CD4-positive, alpha-beta T cell (primary cell): ENCODE results near the gene DAB2. TPM values are rescaled to one million over a fixed set of nuclear protein-coding genes. Genes with fewer than 3 reads are reported as not detected.
A peak's percentile ranks its signal among the peaks of the same experiment; 100 is the strongest.

Experiments used
- ATAC-seq: fragments of 200-7000 bp; cut with Tn5 transposase; one replicate; pipeline ENCODE4 v1.10.0; 2022; ENCODE audit warnings: mild to moderate bottlenecking; ENCODE audit not compliant: poor library complexity
- CTCF ChIA-PET: fragments of 350-600 bp; sonication (Branson Sonifier 250); formaldehyde crosslinking; loops from one replicate; lab custom pipeline; 2021; ENCODE audit warnings: antibody characterized with exemption, inconsistent platforms; lab: Charles Lee
- POLR2A ChIA-PET: fragments of 350-600 bp; sonication (Branson Sonifier 250); formaldehyde crosslinking; loops from one replicate; lab custom pipeline; 2021; ENCODE audit warnings: antibody characterized with exemption, inconsistent platforms; lab: Charles Lee
- DNase-seq, 14 experiments: peaks; one replicate each; pipeline ENCODE4 v3.0.0-alpha.2; 2013 to 2020; ENCODE audit warnings: mixed read lengths in 2 of 14
- H3K27ac ChIP-seq, 2 donors: one replicate each; pipeline versions ENCODE4 v1.5.1 to v1.7.0; 2013; ENCODE audit warnings: low read length in 2 of 2, low read depth in 1 of 2, mild to moderate bottlenecking in 1 of 2
- H3K27me3 ChIP-seq, 2 experiments: 1 replicate in 1 of 2; 2 replicates in 1 of 2; pipeline versions ENCODE4 v1.6.1 to v1.7.0; 2013; ENCODE audit warnings: low read length in 2 of 2, control low read depth in 1 of 2, mild to moderate bottlenecking in 1 of 2, moderate library complexity in 1 of 2; ENCODE audit not compliant: insufficient read depth in 2 of 2, control insufficient read depth in 1 of 2
- H3K36me3 ChIP-seq: one replicate; pipeline ENCODE4 v1.6.1; 2013; ENCODE audit warnings: low read length, control low read depth; ENCODE audit not compliant: insufficient read depth
- H3K4me1 ChIP-seq: one replicate; pipeline ENCODE4 v1.6.1; 2013; ENCODE audit warnings: low read length, control low read depth; ENCODE audit not compliant: insufficient read depth
- H3K4me3 ChIP-seq: one replicate; pipeline ENCODE4 v1.5.1; 2013; ENCODE audit warnings: mild to moderate bottlenecking, low read length, moderate library complexity
- H3K9me3 ChIP-seq, 2 experiments: 1 replicate in 1 of 2; 2 replicates in 1 of 2; pipeline versions ENCODE4 v1.6.1 to v1.7.0; 2013; ENCODE audit warnings: low read length in 2 of 2, mild to moderate bottlenecking in 2 of 2, control low read depth in 1 of 2, moderate library complexity in 1 of 2; ENCODE audit not compliant: control insufficient read depth in 1 of 2, insufficient read depth in 1 of 2
- H3K27ac Mint-ChIP-seq: one replicate; pipeline ENCODE4 v1.8.0; 2020; ENCODE audit warnings: mixed read lengths
- H3K27me3 Mint-ChIP-seq: one replicate; pipeline ENCODE4 v1.8.0; 2021; ENCODE audit warnings: mixed read lengths
- H3K36me3 Mint-ChIP-seq: one replicate; pipeline ENCODE4 v1.8.0; 2021; ENCODE audit warnings: low read depth, mixed read lengths
- H3K4me1 Mint-ChIP-seq: one replicate; pipeline ENCODE4 v1.8.0; 2021; ENCODE audit warnings: low read depth, mixed read lengths
- H3K4me3 Mint-ChIP-seq: one replicate; pipeline ENCODE4 v1.8.0; 2020; ENCODE audit warnings: mild to moderate bottlenecking, mixed read lengths
- H3K9me3 Mint-ChIP-seq: one replicate; pipeline ENCODE4 v1.8.0; 2020; ENCODE audit warnings: mixed read lengths
- intact Hi-C, 2 experiments: fragments of 100-400 bp; cut with DNase I in 1 of 2; cut with micrococcal nuclease in 1 of 2; formaldehyde crosslinking; loops; one replicate each; pipeline versions ENCODE4 v1.15.1 to v1.9.0; 2023 to 2025; cut with DNase I, micrococcal nuclease
- total RNA-seq, 174 experiments: library from RNA in 2 of 174; stranded (reverse) in 2 of 174; gene quantifications; one replicate each; pipeline ENCODE4 v1.2.3 and lab custom pipeline; 2021 to 2026
- TF ChIP-seq, protein P1 (sequence below): fragments of 200-600 bp; IDR thresholded peaks from one replicate; pipeline ENCODE4 v1.8.0; 2022; ENCODE audit warnings: antibody characterized with exemption, mild to moderate bottlenecking

DAB2 gene
- total RNA-seq, 2 experiments from 2014 or later = 0.31 to 0.47 TPM

DNA sequence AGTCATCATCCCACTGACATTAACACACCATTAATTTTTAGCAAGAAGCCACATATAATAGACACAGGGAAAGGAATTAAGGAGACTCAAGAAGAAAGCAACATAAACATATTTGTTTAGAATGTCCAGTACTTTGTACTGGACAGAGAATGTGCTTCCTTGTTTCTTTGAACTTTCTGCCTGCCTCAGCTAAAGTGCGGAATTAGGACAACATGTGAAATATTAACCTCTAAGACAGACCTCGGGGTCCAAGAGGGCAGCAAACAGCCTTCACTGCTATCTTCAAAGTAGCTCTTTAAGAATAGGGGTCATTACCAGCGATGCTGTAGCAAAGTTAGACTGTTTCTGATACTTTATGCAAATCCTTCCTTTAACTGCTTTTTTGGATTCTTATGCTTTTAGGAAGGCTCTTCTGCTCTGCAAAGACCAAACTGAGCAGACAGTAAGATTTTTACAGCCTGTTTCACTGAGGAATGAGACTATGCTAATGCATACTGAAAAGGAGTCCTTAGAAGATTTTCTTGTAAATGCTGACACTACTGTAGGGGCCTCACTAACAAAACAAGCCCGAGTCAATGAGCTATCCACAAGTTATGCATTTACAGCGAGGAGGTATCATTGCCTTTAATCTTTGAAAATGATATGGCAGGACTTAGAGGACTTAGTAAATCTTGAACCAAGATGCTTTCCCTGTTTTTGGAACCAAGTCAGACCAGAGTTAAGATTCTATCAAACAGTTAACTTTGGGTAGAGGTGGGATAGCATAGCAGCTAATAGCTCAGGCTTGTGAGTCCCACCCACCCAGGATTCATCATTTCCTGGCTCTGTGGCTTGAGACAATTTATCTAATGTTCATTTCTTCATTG, 23.8 kb downstream of the DAB2 start:
- peaks cover 6% of the 10 kb centered on the region for H3K4me1 Mint-ChIP-seq
- ChIA-PET CTCF (interaction anchor here (1.1 kb wide), 1 partner anchor 10 kb away, joined by 4 read pairs; no protein-coding TSS in a partner anchor), POLR2A (no interaction called here)
- H3K27ac ChIP-seq = no peak overlapping the region
- intact Hi-C loops = no loop called here
- no peak overlapping the region for H3K4me3 ChIP-seq
- no peaks in the 10 kb centered on the region for H3K36me3 Mint-ChIP-seq
- DNase-seq = no peak
- peaks cover under 1% of the 10 kb centered on the region in 2 experiments for H3K27me3 ChIP-seq
- no peaks in the 10 kb centered on the region for H3K9me3 ChIP-seq
- no peak overlapping the region for H3K27ac Mint-ChIP-seq
- H3K4me3 Mint-ChIP-seq = no peak overlapping the region
- H3K27me3 Mint-ChIP-seq = peaks cover 8% of the 10 kb centered on the region
- no peak for ATAC-seq
- TF ChIP-seq, protein P1, sequence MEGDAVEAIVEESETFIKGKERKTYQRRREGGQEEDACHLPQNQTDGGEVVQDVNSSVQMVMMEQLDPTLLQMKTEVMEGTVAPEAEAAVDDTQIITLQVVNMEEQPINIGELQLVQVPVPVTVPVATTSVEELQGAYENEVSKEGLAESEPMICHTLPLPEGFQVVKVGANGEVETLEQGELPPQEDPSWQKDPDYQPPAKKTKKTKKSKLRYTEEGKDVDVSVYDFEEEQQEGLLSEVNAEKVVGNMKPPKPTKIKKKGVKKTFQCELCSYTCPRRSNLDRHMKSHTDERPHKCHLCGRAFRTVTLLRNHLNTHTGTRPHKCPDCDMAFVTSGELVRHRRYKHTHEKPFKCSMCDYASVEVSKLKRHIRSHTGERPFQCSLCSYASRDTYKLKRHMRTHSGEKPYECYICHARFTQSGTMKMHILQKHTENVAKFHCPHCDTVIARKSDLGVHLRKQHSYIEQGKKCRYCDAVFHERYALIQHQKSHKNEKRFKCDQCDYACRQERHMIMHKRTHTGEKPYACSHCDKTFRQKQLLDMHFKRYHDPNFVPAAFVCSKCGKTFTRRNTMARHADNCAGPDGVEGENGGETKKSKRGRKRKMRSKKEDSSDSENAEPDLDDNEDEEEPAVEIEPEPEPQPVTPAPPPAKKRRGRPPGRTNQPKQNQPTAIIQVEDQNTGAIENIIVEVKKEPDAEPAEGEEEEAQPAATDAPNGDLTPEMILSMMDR = no peak
- H3K4me1 ChIP-seq = no peaks in the 10 kb centered on the region
- no peaks in the 10 kb centered on the region for H3K36me3 ChIP-seq
- no peaks in the 10 kb centered on the region for H3K9me3 Mint-ChIP-seq

GRCh38 chr5:39399135-39400036, 25.4 kb downstream of the DAB2 start:
- POLR2A ChIA-PET = no interaction called here
- no peak overlapping the region for H3K27ac Mint-ChIP-seq

DNA sequence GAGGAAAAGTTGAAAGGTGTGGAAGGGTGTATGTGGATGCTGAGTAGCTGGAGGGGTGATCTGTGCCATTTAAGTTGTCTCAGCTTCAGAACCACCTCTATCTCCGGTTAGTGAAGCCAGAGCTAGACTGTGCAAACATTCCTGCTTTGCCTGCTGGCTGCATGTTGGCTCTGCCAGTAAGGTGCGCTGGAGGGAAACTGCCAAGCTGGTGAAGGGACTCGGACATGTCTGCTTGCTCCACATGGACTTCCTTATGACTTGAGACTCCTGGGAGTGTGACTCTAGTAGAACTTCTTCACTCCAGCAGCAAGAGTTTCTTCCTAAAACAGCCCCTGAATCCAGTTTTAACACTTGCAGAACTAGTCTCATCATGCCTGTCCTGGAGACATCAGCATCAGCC, 27.9 kb downstream of the DAB2 start:
- H3K36me3 ChIP-seq = no peaks in the 10 kb centered on the region
- DNase-seq = no peak
- H3K9me3 ChIP-seq = no peaks in the 10 kb centered on the region
- no peak overlapping the region for H3K4me3 ChIP-seq
- H3K9me3 Mint-ChIP-seq = no peaks in the 10 kb centered on the region
- no peaks in the 10 kb centered on the region for H3K27me3 ChIP-seq
- no peak overlapping the region for H3K27ac ChIP-seq
- intact Hi-C loops = no loop called here
- H3K4me3 Mint-ChIP-seq = no peak overlapping the region
- no peaks in the 10 kb centered on the region for H3K36me3 Mint-ChIP-seq
- no peaks in the 10 kb centered on the region for H3K27me3 Mint-ChIP-seq
- peaks cover 6% of the 10 kb centered on the region for H3K4me1 Mint-ChIP-seq
- POLR2A ChIA-PET = no interaction called here
- no peaks in the 10 kb centered on the region for H3K4me1 ChIP-seq
- CTCF ChIA-PET = no interaction called here
- TF ChIP-seq, protein P1 = no peak
- no peak overlapping the region for H3K27ac Mint-ChIP-seq
- no peak for ATAC-seq

More at GRCh38 chr5:39399135-39400036, 25.4 kb downstream of the DAB2 start:
- H3K27me3 Mint-ChIP-seq = no peaks in the 10 kb centered on the region
- Histone ChIP-seq H3K9me3 (no peaks in the 10 kb centered on the region), H3K4me1 (no peaks in the 10 kb centered on the region), H3K27me3 (no peaks in the 10 kb centered on the region), H3K4me3 (no peak overlapping the region), H3K27ac (no peak overlapping the region), H3K36me3 (no peaks in the 10 kb centered on the region)
- peaks cover 6% of the 10 kb centered on the region for H3K4me1 Mint-ChIP-seq
- peak in 3 of 14 experiments; percentile 40 to 62 (median 50) for DNase-seq
- TF ChIP-seq, protein P1 = no peak
- H3K9me3 Mint-ChIP-seq = no peaks in the 10 kb centered on the region
- intact Hi-C loops = no loop called here
- H3K4me3 Mint-ChIP-seq = no peak overlapping the region
- CTCF ChIA-PET = no interaction called here
- no peaks in the 10 kb centered on the region for H3K36me3 Mint-ChIP-seq
- ATAC-seq = no peak
